Germinal center (tissue), 1 donor: ENCODE results near the gene SLC14A1.

Experiments used
- DNase-seq: peaks from one replicate; pipeline ENCODE4 v3.0.0; 2012; ENCODE audit warnings: mixed read lengths, low spot score

The SLC14A1 gene

GRCh38 chr18:45801416-45802004, 77.5 kb downstream of the SLC14A1 start:
- no peak for DNase-seq
